ENCODE measurements around the gene NOC4L. TPM values are rescaled to one million over a fixed set of nuclear protein-coding genes. Genes with fewer than 3 reads are reported as not detected.

NOC4L gene
- total RNA-seq, 1 experiment from 2014 or later, result 36.5 TPM

GRCh38 chr12:132161796-132162507, 17.7 kb downstream of the NOC4L start:
- H3K56ac ChIP-seq (ENCODE audit: insufficient read length, low read depth, low read length), result no peak overlapping the region
- no peak overlapping the region for H2BK5ac ChIP-seq (ENCODE audit: insufficient read length, low read length)
- no peak overlapping the region for H2BK20ac ChIP-seq (ENCODE audit: low read depth, low read length, poor library complexity, severe bottlenecking)
- Mint-ChIP-seq H3K4me3 (no peak overlapping the region), H3K9me3 (peaks cover 6 to 10% of the 10 kb centered on the region in 2 experiments; a peak in 4 of 5 replicates), H3K27ac (no peak overlapping the region), H3K4me1 (0 out of 4 replicates have a peak, but pooled peaks cover 0 to 2% of the 10 kb centered on the region in 2 experiments), H3K27me3 (ENCODE audit: low read depth) (peaks cover 37% of the 10 kb centered on the region), H3K36me3 (ENCODE audit: insufficient read depth in 1 of 3, low read depth in 3 of 3) (peaks cover 0 to 4% (median 0%) of the 10 kb centered on the region in 3 experiments; a peak in 1 of 7 replicates)
- no peak overlapping the region for H3K27ac ChIP-seq (ENCODE audit: insufficient read length, low read depth, low read length)
- no peak overlapping the region for H3K4me2 ChIP-seq (ENCODE audit: insufficient read depth, insufficient read length, low read length)
- H4K20me1 ChIP-seq (ENCODE audit: control insufficient read depth, insufficient read depth, insufficient read length), result no peaks in the 10 kb centered on the region
- H2BK12ac ChIP-seq (ENCODE audit: insufficient read length, low read depth, low read length), result no peak overlapping the region
- H4K91ac ChIP-seq (ENCODE audit: insufficient read length, low read depth, low read length), result no peak overlapping the region
- no peaks in the 10 kb centered on the region for H3K79me2 ChIP-seq (ENCODE audit: insufficient read depth, low read length)
- peaks cover 7% of the 10 kb centered on the region for H3K9me3 ChIP-seq (ENCODE audit: control insufficient read depth, low read depth, low read length)
- H3K18ac ChIP-seq (ENCODE audit: insufficient read length, low read depth, low read length), result no peak overlapping the region
- no peak overlapping the region for H3K14ac ChIP-seq (ENCODE audit: insufficient read depth, low read length)
- H3K9ac ChIP-seq (ENCODE audit: extremely low read depth, insufficient read length, low read length), result no peak overlapping the region
- no peak overlapping the region for H2AFZ ChIP-seq (ENCODE audit: low read length)
- no CpG with 5 or more reads among the region's 17 CpGs for WGBS (ENCODE audit: extremely low coverage, insufficient read length, low lambda C conversion rate)
- no peaks in the 10 kb centered on the region; the same call in 1 of the 2 replicates for H3K27me3 ChIP-seq (ENCODE audit: insufficient read depth, low read length)
- no peak overlapping the region for H4K5ac ChIP-seq (ENCODE audit: insufficient read length, low read depth, low read length)
- no peak overlapping the region for H3K4ac ChIP-seq (ENCODE audit: low read depth, low read length)
- no peaks in the 10 kb centered on the region for H3K4me1 ChIP-seq (ENCODE audit: insufficient read depth, low read length)
- no peaks in the 10 kb centered on the region for H3K23me2 ChIP-seq (ENCODE audit: insufficient read length, low read depth, low read length, poor library complexity, severe bottlenecking)
- no peak overlapping the region for H3T11ph ChIP-seq (ENCODE audit: low read length)
- H3K79me1 ChIP-seq (ENCODE audit: insufficient read depth, low read depth, low read length, poor library complexity, severe bottlenecking), result no peaks in the 10 kb centered on the region
- no peak overlapping the region for H2AK5ac ChIP-seq (ENCODE audit: insufficient read length, low read length)
- TF ChIP-seq CTCF (conservative IDR thresholded peaks at IDR 0.05), result no peak
- no peak for DNase-seq
- H2BK15ac ChIP-seq (ENCODE audit: low read depth, low read length), result no peak overlapping the region
- no peak overlapping the region for H2BK120ac ChIP-seq (ENCODE audit: low read depth, low read length, poor library complexity, severe bottlenecking)
- no peak overlapping the region for H3K23ac ChIP-seq (ENCODE audit: insufficient read length, low read depth, low read length)
- no peak overlapping the region for H4K8ac ChIP-seq (replicated peaks; ENCODE audit: insufficient read length, low read depth, low read length)
